ENCODE measurements around the gene C17orf50.

- TF ChIP-seq CTCF (IDR thresholded peaks at IDR 0.05 in 4 of 5, conservative IDR thresholded peaks at IDR 0.05 in 1 of 5) (no peak), POLR2A (IDR thresholded peaks at IDR 0.05) (no peak)
Observed at GRCh38 chr17:35775583-35775982, 14.9 kb downstream of the C17orf50 start.
